Choroid plexus epithelial cell (primary cell): ENCODE results near the gene HTRA2.

Experiments
- DNase-seq: peaks from one replicate; pipeline ENCODE4 v3.0.0-alpha.2; 2010; ENCODE audit warnings: low read depth
- H3K4me3 ChIP-seq: 2 replicates; pipeline ENCODE4 v1.5.1; 2011; ENCODE audit warnings: low read depth, mild to moderate bottlenecking, control low read depth, low read length, moderate library complexity
- CTCF ChIP-seq: conservative IDR thresholded peaks from 2 replicates; pipeline ENCODE4 v1.5.1; 2011; ENCODE audit warnings: low read depth, mild to moderate bottlenecking, control low read depth, inconsistent platforms, low read length, moderate library complexity

Gene HTRA2

GRCh38 chr2:74513605-74514367, 15.9 kb upstream of the HTRA2 start:
- H3K4me3 ChIP-seq: no peak overlapping the region
- TF ChIP-seq CTCF: no peak

GRCh38 chr2:74514368-74515270, 15.1 kb upstream of the HTRA2 start, which contains the start of gene TLX2:
TSS of gene TLX2 (plus strand) at chr2:74514450. CDS start at chr2:74514807, 357 bp downstream.
- no peak for DNase-seq
- H3K4me3 ChIP-seq: no peak within 1 kb of the TSS
- TF ChIP-seq CTCF: no peak

More at GRCh38 chr2:74513605-74514367, 15.9 kb upstream of the HTRA2 start:
- DNase-seq: no peak

- TF ChIP-seq CTCF: no peak
- no peak overlapping the region for H3K4me3 ChIP-seq
- no peak for DNase-seq
Measured at GRCh38 chr2:74515271-74515980, 14.3 kb upstream of the HTRA2 start.

GRCh38 chr2:74515981-74516633, 13.6 kb upstream of the HTRA2 start:
- TF ChIP-seq CTCF: no peak
- H3K4me3 ChIP-seq: no peak overlapping the region
- DNase-seq: no peak

GRCh38 chr2:74516650-74517049, 13.1 kb upstream of the HTRA2 start:
- no peak for TF ChIP-seq CTCF
- H3K4me3 ChIP-seq: no peak overlapping the region
- DNase-seq: no peak

GRCh38 chr2:74522516-74522915, 7.2 kb upstream of the HTRA2 start:
- no peak for TF ChIP-seq CTCF
- no peak for DNase-seq
- H3K4me3 ChIP-seq: no peak overlapping the region
